ENCODE data around the gene DYNC2H1.
"Not testable (repeated sequence)": the region's sequence is repeated elsewhere in the genome, so short reads cannot be mapped to it uniquely, and the experiment has no call there.

DYNC2H1 gene

GRCh38 chr11:103344886-103345285, 235.7 kb downstream of the DYNC2H1 start:
- Histone ChIP-seq H3K9me3 (ENCODE audit: control insufficient read depth, low read length) (no peaks in the 10 kb centered on the region), H3K27ac (ENCODE audit: insufficient read depth, low read length, poor library complexity, severe bottlenecking) (no peak overlapping the region), H3K36me3 (ENCODE audit: control insufficient read depth, insufficient read depth, low read length) (no peaks in the 10 kb centered on the region), H3K4me1 (ENCODE audit: control insufficient read depth, insufficient read depth, low read length, poor library complexity, severe bottlenecking) (no peaks in the 10 kb centered on the region), H3K4me3 (ENCODE audit: insufficient read depth, low read depth, low read length, poor library complexity, severe bottlenecking) (no peak overlapping the region), H3K27me3 (replicated peaks; ENCODE audit: control insufficient read depth, insufficient read depth, low read length, poor library complexity, severe bottlenecking) (no peaks in the 10 kb centered on the region)
- no peak for DNase-seq

DNA sequence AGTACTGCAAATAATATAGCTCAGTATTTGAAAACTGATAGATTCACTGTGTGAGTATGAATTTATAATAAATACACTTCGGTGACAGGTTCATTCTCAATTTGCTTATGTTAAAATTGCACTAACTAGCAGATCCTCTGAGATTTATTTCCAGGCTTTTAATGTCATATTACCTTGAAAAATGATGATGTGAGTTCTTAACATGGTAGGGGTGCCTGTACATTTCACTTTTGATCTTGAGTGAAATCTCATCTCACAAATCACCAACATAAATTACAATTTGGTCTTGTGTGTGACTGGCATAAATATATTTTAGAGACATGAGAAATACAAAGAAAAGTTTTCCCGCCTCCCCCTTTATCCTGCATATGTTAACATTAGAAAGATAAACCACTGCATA, 240.4 kb downstream of the DYNC2H1 start:
- no peak overlapping the region for H3K4me3 ChIP-seq (ENCODE audit: insufficient read depth, low read depth, low read length, poor library complexity, severe bottlenecking)
- H3K9me3 ChIP-seq (ENCODE audit: control insufficient read depth, low read length) = no peaks in the 10 kb centered on the region
- no peak overlapping the region for H3K27ac ChIP-seq (ENCODE audit: insufficient read depth, low read length, poor library complexity, severe bottlenecking)
- H3K4me1 ChIP-seq (ENCODE audit: control insufficient read depth, insufficient read depth, low read length, poor library complexity, severe bottlenecking) = no peaks in the 10 kb centered on the region
- H3K36me3 ChIP-seq (ENCODE audit: control insufficient read depth, insufficient read depth, low read length) = no peaks in the 10 kb centered on the region
- H3K27me3 ChIP-seq (replicated peaks; ENCODE audit: control insufficient read depth, insufficient read depth, low read length, poor library complexity, severe bottlenecking) = no peaks in the 10 kb centered on the region
- DNase-seq = no peak

GRCh38 chr11:103354656-103355055, 245.4 kb downstream of the DYNC2H1 start:
- H3K27ac ChIP-seq (ENCODE audit: insufficient read depth, low read length, poor library complexity, severe bottlenecking) = no peak overlapping the region
- no peaks in the 10 kb centered on the region for H3K4me1 ChIP-seq (ENCODE audit: control insufficient read depth, insufficient read depth, low read length, poor library complexity, severe bottlenecking)
- no peaks in the 10 kb centered on the region for H3K36me3 ChIP-seq (ENCODE audit: control insufficient read depth, insufficient read depth, low read length)
- H3K27me3 ChIP-seq (replicated peaks; ENCODE audit: control insufficient read depth, insufficient read depth, low read length, poor library complexity, severe bottlenecking) = no peaks in the 10 kb centered on the region
- no peak for DNase-seq
- no peaks in the 10 kb centered on the region for H3K9me3 ChIP-seq (ENCODE audit: control insufficient read depth, low read length)
- H3K4me3 ChIP-seq (ENCODE audit: insufficient read depth, low read depth, low read length, poor library complexity, severe bottlenecking) = no peak overlapping the region

DNA sequence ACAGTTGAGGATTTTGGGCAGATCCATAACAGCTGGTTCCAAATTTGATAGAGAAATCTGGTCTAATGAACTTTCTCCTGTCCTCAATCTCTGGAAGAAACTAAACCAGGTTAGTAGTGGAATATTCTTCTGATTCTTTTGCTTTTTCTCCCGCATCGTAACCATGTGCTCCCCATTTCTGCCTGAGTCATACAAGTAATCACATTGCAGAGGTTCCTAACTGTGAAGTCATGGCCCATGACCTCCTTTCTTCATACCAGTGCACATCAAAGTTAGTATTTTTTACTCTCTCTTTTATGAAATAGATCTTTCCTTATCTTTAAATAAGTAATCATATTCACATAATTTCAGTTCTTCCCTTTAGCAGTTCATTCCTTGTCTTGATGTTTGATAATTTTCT, 249.0 kb downstream of the DYNC2H1 start:
- no peak overlapping the region for H3K4me3 ChIP-seq (ENCODE audit: insufficient read depth, low read depth, low read length, poor library complexity, severe bottlenecking)
- H3K27ac ChIP-seq (ENCODE audit: insufficient read depth, low read length, poor library complexity, severe bottlenecking) = no peak overlapping the region
- H3K36me3 ChIP-seq (ENCODE audit: control insufficient read depth, insufficient read depth, low read length) = no peaks in the 10 kb centered on the region
- DNase-seq = no peak
- no peaks in the 10 kb centered on the region for H3K9me3 ChIP-seq (ENCODE audit: control insufficient read depth, low read length)
- no peaks in the 10 kb centered on the region for H3K4me1 ChIP-seq (ENCODE audit: control insufficient read depth, insufficient read depth, low read length, poor library complexity, severe bottlenecking)
- H3K27me3 ChIP-seq (replicated peaks; ENCODE audit: control insufficient read depth, insufficient read depth, low read length, poor library complexity, severe bottlenecking) = no peaks in the 10 kb centered on the region

- H3K4me1 ChIP-seq (ENCODE audit: control insufficient read depth, insufficient read depth, low read length, poor library complexity, severe bottlenecking) = no peaks in the 10 kb centered on the region
These were observed 250.0 kb downstream of the DYNC2H1 start for GRCh38 chr11:103359216-103359615.

DNA sequence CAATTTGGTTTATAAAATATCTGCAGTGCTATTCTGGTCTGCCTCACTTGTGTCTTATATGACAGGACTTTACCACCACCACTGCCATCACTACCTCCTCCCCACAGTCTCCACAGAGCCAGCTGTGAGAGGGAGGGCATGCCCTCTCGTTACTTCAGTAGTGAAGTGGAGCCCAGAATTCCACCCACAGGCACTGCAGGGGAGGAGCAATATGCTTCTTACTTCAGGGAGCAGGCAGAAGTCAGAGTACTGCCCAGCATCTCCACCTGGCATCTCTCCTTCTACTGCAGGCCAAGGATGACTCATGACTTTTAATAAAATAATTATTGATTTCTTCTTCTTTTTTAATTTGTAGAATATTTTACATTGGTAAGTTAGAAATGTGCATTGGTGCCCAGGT, 255.5 kb downstream of the DYNC2H1 start:
- H3K4me1 ChIP-seq (ENCODE audit: control insufficient read depth, insufficient read depth, low read length, poor library complexity, severe bottlenecking) = no peaks in the 10 kb centered on the region
- no peak overlapping the region for H3K4me3 ChIP-seq (ENCODE audit: insufficient read depth, low read depth, low read length, poor library complexity, severe bottlenecking)
- H3K9me3 ChIP-seq (ENCODE audit: control insufficient read depth, low read length) = no peaks in the 10 kb centered on the region
- no peak overlapping the region for H3K27ac ChIP-seq (ENCODE audit: insufficient read depth, low read length, poor library complexity, severe bottlenecking)
- no peak for DNase-seq
- no peaks in the 10 kb centered on the region for H3K36me3 ChIP-seq (ENCODE audit: control insufficient read depth, insufficient read depth, low read length)
- no peaks in the 10 kb centered on the region for H3K27me3 ChIP-seq (replicated peaks; ENCODE audit: control insufficient read depth, insufficient read depth, low read length, poor library complexity, severe bottlenecking)

More at GRCh38 chr11:103359216-103359615, 250.0 kb downstream of the DYNC2H1 start:
- Histone ChIP-seq H3K36me3 (ENCODE audit: control insufficient read depth, insufficient read depth, low read length) (no peaks in the 10 kb centered on the region), H3K9me3 (ENCODE audit: control insufficient read depth, low read length) (no peaks in the 10 kb centered on the region), H3K27me3 (replicated peaks; ENCODE audit: control insufficient read depth, insufficient read depth, low read length, poor library complexity, severe bottlenecking) (no peaks in the 10 kb centered on the region), H3K27ac (ENCODE audit: insufficient read depth, low read length, poor library complexity, severe bottlenecking) (no peak overlapping the region), H3K4me3 (ENCODE audit: insufficient read depth, low read depth, low read length, poor library complexity, severe bottlenecking) (no peak overlapping the region)
- DNase-seq = no peak

GRCh38 chr11:103367650-103368049, 258.4 kb downstream of the DYNC2H1 start:
- Histone ChIP-seq H3K4me3 (ENCODE audit: insufficient read depth, low read depth, low read length, poor library complexity, severe bottlenecking) (no peak overlapping the region), H3K36me3 (ENCODE audit: control insufficient read depth, insufficient read depth, low read length) (no peaks in the 10 kb centered on the region), H3K27ac (ENCODE audit: insufficient read depth, low read length, poor library complexity, severe bottlenecking) (no peak overlapping the region), H3K27me3 (replicated peaks; ENCODE audit: control insufficient read depth, insufficient read depth, low read length, poor library complexity, severe bottlenecking) (no peaks in the 10 kb centered on the region), H3K9me3 (ENCODE audit: control insufficient read depth, low read length) (no peaks in the 10 kb centered on the region), H3K4me1 (ENCODE audit: control insufficient read depth, insufficient read depth, low read length, poor library complexity, severe bottlenecking) (no peaks in the 10 kb centered on the region)
- no peak for DNase-seq

DNA sequence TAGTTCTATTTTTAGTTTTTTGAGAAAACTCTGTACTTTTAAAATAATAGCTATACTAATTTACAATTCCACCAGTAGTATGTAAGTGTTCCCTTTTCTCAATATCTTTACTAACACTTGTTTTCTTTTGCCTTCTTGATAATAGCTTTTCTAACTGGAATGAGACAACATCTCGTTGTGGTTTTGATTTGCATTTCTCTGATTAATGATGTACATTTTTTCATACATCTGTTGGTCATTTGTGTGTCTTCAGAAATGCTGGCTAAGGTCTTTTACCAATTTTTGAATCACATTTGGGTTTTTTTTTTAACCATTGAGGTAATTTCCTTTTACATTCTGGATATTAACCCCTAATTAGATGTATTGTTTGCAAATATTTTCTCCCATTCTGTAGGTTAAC, 258.9 kb downstream of the DYNC2H1 start:
- Histone ChIP-seq H3K36me3 (ENCODE audit: control insufficient read depth, insufficient read depth, low read length) (no peaks in the 10 kb centered on the region), H3K9me3 (ENCODE audit: control insufficient read depth, low read length) (no peaks in the 10 kb centered on the region), H3K4me1 (ENCODE audit: control insufficient read depth, insufficient read depth, low read length, poor library complexity, severe bottlenecking) (no peaks in the 10 kb centered on the region), H3K27me3 (replicated peaks; ENCODE audit: control insufficient read depth, insufficient read depth, low read length, poor library complexity, severe bottlenecking) (no peaks in the 10 kb centered on the region), H3K27ac (ENCODE audit: insufficient read depth, low read length, poor library complexity, severe bottlenecking) (no peak overlapping the region), H3K4me3 (ENCODE audit: insufficient read depth, low read depth, low read length, poor library complexity, severe bottlenecking) (no peak overlapping the region)
- no peak for DNase-seq

DNA sequence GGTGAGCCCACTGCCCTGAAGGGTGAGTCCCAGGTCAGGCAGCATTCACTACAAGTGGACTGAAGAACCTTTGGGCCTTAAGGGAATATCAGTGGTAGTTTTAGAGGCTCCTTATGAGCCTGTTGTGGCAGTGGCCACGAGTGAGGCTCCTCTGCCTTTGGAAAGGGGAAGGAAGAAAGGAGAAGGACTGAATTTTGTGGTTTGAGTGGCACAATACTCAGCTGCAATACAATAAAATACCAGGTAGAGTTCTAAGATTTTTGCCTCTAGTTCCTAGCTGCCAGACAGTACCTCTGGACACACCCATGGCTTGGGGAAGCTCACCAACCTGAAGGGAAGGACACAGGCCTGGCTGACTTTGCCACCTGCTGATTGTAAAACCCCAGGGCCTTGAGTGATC, 260.9 kb downstream of the DYNC2H1 start:
- Histone ChIP-seq H3K9me3 (ENCODE audit: control insufficient read depth, low read length) (no peaks in the 10 kb centered on the region), H3K27ac (ENCODE audit: insufficient read depth, low read length, poor library complexity, severe bottlenecking) (no peak overlapping the region), H3K4me1 (ENCODE audit: control insufficient read depth, insufficient read depth, low read length, poor library complexity, severe bottlenecking) (no peaks in the 10 kb centered on the region), H3K36me3 (ENCODE audit: control insufficient read depth, insufficient read depth, low read length) (no peaks in the 10 kb centered on the region), H3K4me3 (ENCODE audit: insufficient read depth, low read depth, low read length, poor library complexity, severe bottlenecking) (no peak overlapping the region), H3K27me3 (replicated peaks; ENCODE audit: control insufficient read depth, insufficient read depth, low read length, poor library complexity, severe bottlenecking) (no peaks in the 10 kb centered on the region)
- no peak for DNase-seq

- Histone ChIP-seq H3K27me3 (replicated peaks; ENCODE audit: control insufficient read depth, insufficient read depth, low read length, poor library complexity, severe bottlenecking) (no peaks in the 10 kb centered on the region), H3K36me3 (ENCODE audit: control insufficient read depth, insufficient read depth, low read length) (no peaks in the 10 kb centered on the region), H3K9me3 (ENCODE audit: control insufficient read depth, low read length) (no peaks in the 10 kb centered on the region), H3K4me1 (ENCODE audit: control insufficient read depth, insufficient read depth, low read length, poor library complexity, severe bottlenecking) (no peaks in the 10 kb centered on the region), H3K4me3 (ENCODE audit: insufficient read depth, low read depth, low read length, poor library complexity, severe bottlenecking) (no peak overlapping the region), H3K27ac (ENCODE audit: insufficient read depth, low read length, poor library complexity, severe bottlenecking) (no peak overlapping the region)
- DNase-seq = no peak
These were observed 263.7 kb downstream of the DYNC2H1 start for GRCh38 chr11:103372906-103373305.

- H3K27ac ChIP-seq (ENCODE audit: insufficient read depth, low read length, poor library complexity, severe bottlenecking); H3K9me3 ChIP-seq (ENCODE audit: control insufficient read depth, low read length); DNase-seq; H3K4me3 ChIP-seq (ENCODE audit: insufficient read depth, low read depth, low read length, poor library complexity, severe bottlenecking); H3K36me3 ChIP-seq (ENCODE audit: control insufficient read depth, insufficient read depth, low read length); H3K27me3 ChIP-seq (replicated peaks; ENCODE audit: control insufficient read depth, insufficient read depth, low read length, poor library complexity, severe bottlenecking); H3K4me1 ChIP-seq (ENCODE audit: control insufficient read depth, insufficient read depth, low read length, poor library complexity, severe bottlenecking): not testable (repeated sequence)
These were observed 265.0 kb downstream of the DYNC2H1 start for GRCh38 chr11:103374227-103374626.

Measured in effector memory CD4-positive, alpha-beta T cell (primary cell).